ENCODE results near the gene CYP20A1. TPM values are rescaled to one million over a fixed set of nuclear protein-coding genes. Genes with fewer than 3 reads are reported as not detected.

Gene CYP20A1
- total RNA-seq, 2 experiments from 2014 or later: 18.9 to 21.6 TPM

- H3K4me3 Mint-ChIP-seq: no peak overlapping the region
- no peak for DNase-seq
- ChIA-PET POLR2A (no interaction called here), CTCF (no interaction called here)
- H3K4me1 Mint-ChIP-seq: no peaks in the 10 kb centered on the region
- no peaks in the 10 kb centered on the region for H3K27me3 Mint-ChIP-seq
- no peak overlapping the region for H3K27ac Mint-ChIP-seq
- H3K36me3 Mint-ChIP-seq (ENCODE audit: low read depth): peaks cover 8% of the 10 kb centered on the region
- no peaks in the 10 kb centered on the region for H3K9me3 Mint-ChIP-seq
Observed at GRCh38 chr2:203347375-203347774, 108.6 kb downstream of the CYP20A1 start.

DNA sequence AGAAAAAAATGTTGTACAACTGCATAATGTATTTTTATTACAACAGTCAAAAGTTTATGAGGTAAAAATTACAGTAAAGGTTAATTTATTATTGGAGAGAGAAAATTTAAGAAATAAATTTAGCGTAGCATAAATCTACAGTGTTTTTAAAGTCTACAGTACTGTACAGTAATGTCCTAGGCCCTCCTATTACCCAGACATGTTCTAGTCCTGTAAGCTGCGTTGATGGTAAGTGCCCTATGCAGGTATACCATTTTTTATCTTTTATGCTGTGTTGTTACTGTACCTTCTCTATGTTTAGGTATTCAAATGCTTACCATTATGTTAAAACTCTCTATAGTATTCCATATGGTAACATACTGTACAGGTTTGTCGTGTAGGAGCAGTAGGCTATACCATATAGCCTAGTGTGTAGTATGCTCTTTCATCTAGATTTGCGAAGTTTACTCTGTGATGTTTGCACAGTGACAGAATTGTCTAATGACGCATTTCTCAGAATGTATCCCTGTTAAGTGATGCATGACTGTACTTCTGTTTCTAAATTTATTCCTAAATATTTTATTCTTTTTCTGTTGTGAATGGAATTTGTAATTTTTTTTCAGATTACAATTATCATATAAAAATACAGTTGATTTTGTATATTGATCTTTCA lies 113.9 kb downstream of the CYP20A1 start:
- POLR2A ChIA-PET: no interaction called here
- no peak overlapping the region for H3K4me3 Mint-ChIP-seq

GRCh38 chr2:203354966-203355365 lies 116.1 kb downstream of the CYP20A1 start:
- H3K9me3 Mint-ChIP-seq: no peaks in the 10 kb centered on the region
- H3K4me1 Mint-ChIP-seq: no peaks in the 10 kb centered on the region
- no peak overlapping the region for H3K27ac Mint-ChIP-seq
- ChIA-PET POLR2A (no interaction called here), CTCF (interaction anchor here (1.1 kb wide), 1 partner anchor 11 kb away, joined by 3 read pairs; no protein-coding TSS in a partner anchor)
- peaks cover 5% of the 10 kb centered on the region for H3K36me3 Mint-ChIP-seq (ENCODE audit: low read depth)
- no peak overlapping the region for H3K4me3 Mint-ChIP-seq
- DNase-seq: no peak
- H3K27me3 Mint-ChIP-seq: no peaks in the 10 kb centered on the region

More for the DNA sequence above, 113.9 kb downstream of the CYP20A1 start:
- no peaks in the 10 kb centered on the region for H3K36me3 Mint-ChIP-seq (ENCODE audit: low read depth)
- no peaks in the 10 kb centered on the region for H3K27me3 Mint-ChIP-seq
- DNase-seq: no peak
- H3K27ac Mint-ChIP-seq: no peak overlapping the region
- H3K9me3 Mint-ChIP-seq: no peaks in the 10 kb centered on the region
- H3K4me1 Mint-ChIP-seq: no peaks in the 10 kb centered on the region
- CTCF ChIA-PET: no interaction called here

Other genes starting within 250 kb of the CYP20A1 start
- 10 to 100 TPM; 11.6 to 13.3 TPM for gene NBEAL1, start 224.1 kb upstream of the CYP20A1 start, total RNA-seq
- gene ABI2, start 89.4 kb downstream of the CYP20A1 start, total RNA-seq: 10 to 100 TPM; 30.6 to 32.3 TPM